ENCODE measurements around the gene NAALADL2.

The NAALADL2 gene

GRCh38 chr3:174883881-174884675 lies 24.9 kb downstream of the NAALADL2 start:
- Histone ChIP-seq H3K9ac (ENCODE audit: low read length) (no peak overlapping the region), H3K4me2 (ENCODE audit: low read length) (no peak overlapping the region), H3K4me1 (ENCODE audit: low read length) (no peaks in the 10 kb centered on the region), H3K9me3 (ENCODE audit: insufficient read depth, low read length) (no peaks in the 10 kb centered on the region), H3K36me3 (replicated peaks; ENCODE audit: low read depth, low read length) (no peaks in the 10 kb centered on the region), H3K4me3 (ENCODE audit: low read length) (no peak overlapping the region), H3K27ac (ENCODE audit: low read length) (no peak overlapping the region), H3K27me3 (ENCODE audit: low read depth, low read length) (no peaks in the 10 kb centered on the region), H2AFZ (ENCODE audit: low read depth, low read length) (no peak overlapping the region), H4K20me1 (ENCODE audit: insufficient read depth, low read length) (no peaks in the 10 kb centered on the region), H3K79me2 (ENCODE audit: low read length) (no peaks in the 10 kb centered on the region)
- no peak for TF ChIP-seq EZH2phosphoT487 (IDR thresholded peaks at IDR 0.05; ENCODE audit: low read depth)
- TF ChIP-seq, protein P1, sequence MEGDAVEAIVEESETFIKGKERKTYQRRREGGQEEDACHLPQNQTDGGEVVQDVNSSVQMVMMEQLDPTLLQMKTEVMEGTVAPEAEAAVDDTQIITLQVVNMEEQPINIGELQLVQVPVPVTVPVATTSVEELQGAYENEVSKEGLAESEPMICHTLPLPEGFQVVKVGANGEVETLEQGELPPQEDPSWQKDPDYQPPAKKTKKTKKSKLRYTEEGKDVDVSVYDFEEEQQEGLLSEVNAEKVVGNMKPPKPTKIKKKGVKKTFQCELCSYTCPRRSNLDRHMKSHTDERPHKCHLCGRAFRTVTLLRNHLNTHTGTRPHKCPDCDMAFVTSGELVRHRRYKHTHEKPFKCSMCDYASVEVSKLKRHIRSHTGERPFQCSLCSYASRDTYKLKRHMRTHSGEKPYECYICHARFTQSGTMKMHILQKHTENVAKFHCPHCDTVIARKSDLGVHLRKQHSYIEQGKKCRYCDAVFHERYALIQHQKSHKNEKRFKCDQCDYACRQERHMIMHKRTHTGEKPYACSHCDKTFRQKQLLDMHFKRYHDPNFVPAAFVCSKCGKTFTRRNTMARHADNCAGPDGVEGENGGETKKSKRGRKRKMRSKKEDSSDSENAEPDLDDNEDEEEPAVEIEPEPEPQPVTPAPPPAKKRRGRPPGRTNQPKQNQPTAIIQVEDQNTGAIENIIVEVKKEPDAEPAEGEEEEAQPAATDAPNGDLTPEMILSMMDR (IDR thresholded peaks at IDR 0.05; ENCODE audit: low read depth, low read length): no peak

- Histone ChIP-seq H3K27ac (ENCODE audit: low read length) (no peak overlapping the region), H3K9me3 (ENCODE audit: insufficient read depth, low read length) (no peaks in the 10 kb centered on the region), H2AFZ (ENCODE audit: low read depth, low read length) (no peak overlapping the region), H3K9ac (ENCODE audit: low read length) (no peak overlapping the region), H3K4me2 (ENCODE audit: low read length) (no peak overlapping the region), H3K4me1 (ENCODE audit: low read length) (no peaks in the 10 kb centered on the region), H3K4me3 (ENCODE audit: low read length) (no peak overlapping the region), H4K20me1 (ENCODE audit: insufficient read depth, low read length) (no peaks in the 10 kb centered on the region), H3K27me3 (ENCODE audit: low read depth, low read length) (no peaks in the 10 kb centered on the region), H3K79me2 (ENCODE audit: low read length) (no peaks in the 10 kb centered on the region), H3K36me3 (replicated peaks; ENCODE audit: low read depth, low read length) (no peaks in the 10 kb centered on the region)
- TF ChIP-seq, protein P1 (IDR thresholded peaks at IDR 0.05; ENCODE audit: low read depth, low read length): no peak
- TF ChIP-seq EZH2phosphoT487 (IDR thresholded peaks at IDR 0.05; ENCODE audit: low read depth): no peak
These were observed 25.8 kb downstream of the NAALADL2 start for GRCh38 chr3:174884776-174885568.

DNA sequence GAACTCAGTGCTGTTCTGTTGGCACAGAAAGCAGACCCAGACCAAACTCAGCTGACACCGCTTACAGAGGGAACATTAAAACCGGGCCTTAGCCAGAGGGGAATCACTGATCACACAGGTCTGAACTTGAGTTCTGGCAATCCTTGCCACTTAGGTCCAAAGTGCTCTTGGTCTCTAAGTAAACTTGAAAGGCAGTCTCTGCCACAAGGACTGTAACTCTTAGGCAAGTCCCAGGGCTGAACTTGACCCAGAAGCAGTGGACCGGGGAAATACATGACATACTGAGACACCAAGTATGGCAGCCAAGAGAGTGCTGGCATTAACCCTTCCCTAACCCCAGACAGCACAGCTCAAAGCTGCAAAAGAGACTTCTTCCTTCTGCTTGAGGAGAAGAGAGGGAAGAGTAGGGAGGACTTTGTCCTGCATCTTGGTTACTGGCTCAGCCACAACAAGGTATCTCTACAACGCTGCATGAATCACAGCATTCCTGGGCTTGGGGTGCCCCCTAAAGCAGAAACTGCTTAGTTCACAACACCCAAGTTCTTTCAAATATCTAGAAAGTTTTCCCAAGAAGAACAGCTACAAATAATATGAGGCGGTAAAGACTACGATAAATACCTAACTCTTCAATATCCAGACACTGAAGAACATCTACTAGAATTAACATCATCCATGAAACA lies 32.5 kb downstream of the NAALADL2 start:
- Histone ChIP-seq H3K4me3 (ENCODE audit: low read length) (no peak overlapping the region), H3K27me3 (ENCODE audit: low read depth, low read length) (no peaks in the 10 kb centered on the region), H3K4me2 (ENCODE audit: low read length) (no peak overlapping the region), H3K27ac (ENCODE audit: low read length) (no peak overlapping the region), H3K36me3 (replicated peaks; ENCODE audit: low read depth, low read length) (no peaks in the 10 kb centered on the region), H4K20me1 (ENCODE audit: insufficient read depth, low read length) (no peaks in the 10 kb centered on the region), H2AFZ (ENCODE audit: low read depth, low read length) (no peak overlapping the region), H3K9me3 (ENCODE audit: insufficient read depth, low read length) (no peaks in the 10 kb centered on the region), H3K9ac (ENCODE audit: low read length) (no peak overlapping the region), H3K4me1 (ENCODE audit: low read length) (no peaks in the 10 kb centered on the region), H3K79me2 (ENCODE audit: low read length) (no peaks in the 10 kb centered on the region)
- TF ChIP-seq, protein P1 (IDR thresholded peaks at IDR 0.05; ENCODE audit: low read depth, low read length): peak; percentile 15; the same call in 1 of the 2 replicates
- TF ChIP-seq EZH2phosphoT487 (IDR thresholded peaks at IDR 0.05; ENCODE audit: low read depth): no peak

DNA sequence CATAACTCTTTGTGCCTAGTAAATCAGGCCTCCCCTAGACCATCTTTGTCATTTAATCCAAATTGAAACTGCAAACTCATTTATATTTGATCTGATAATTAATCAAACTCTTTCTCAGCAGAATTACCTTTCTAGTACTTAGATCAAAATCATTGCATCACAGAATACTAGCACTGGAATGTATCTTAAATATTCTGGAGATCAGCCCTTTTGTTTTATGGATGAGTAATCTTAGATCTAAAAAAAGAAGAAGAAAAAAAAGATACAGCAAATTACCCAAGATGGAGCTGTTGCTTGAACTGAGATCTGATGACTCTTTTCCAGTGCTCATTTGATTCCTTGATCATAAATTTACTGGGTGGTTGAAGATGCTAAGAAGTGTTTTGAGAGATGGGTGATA lies 47.9 kb downstream of the NAALADL2 start:
- no peaks in the 10 kb centered on the region for H3K9me3 ChIP-seq (ENCODE audit: insufficient read depth, low read length)
- no peaks in the 10 kb centered on the region for H4K20me1 ChIP-seq (ENCODE audit: insufficient read depth, low read length)
- H3K4me3 ChIP-seq (ENCODE audit: low read length): no peak overlapping the region
- no peaks in the 10 kb centered on the region for H3K27me3 ChIP-seq (ENCODE audit: low read depth, low read length)
- no peak overlapping the region for H3K4me2 ChIP-seq (ENCODE audit: low read length)
- no peak overlapping the region for H3K9ac ChIP-seq (ENCODE audit: low read length)
- H3K36me3 ChIP-seq (replicated peaks; ENCODE audit: low read depth, low read length): no peaks in the 10 kb centered on the region
- no peaks in the 10 kb centered on the region for H3K4me1 ChIP-seq (ENCODE audit: low read length)
- no peaks in the 10 kb centered on the region for H3K79me2 ChIP-seq (ENCODE audit: low read length)
- TF ChIP-seq EZH2phosphoT487 (IDR thresholded peaks at IDR 0.05; ENCODE audit: low read depth): no peak
- TF ChIP-seq, protein P1 (IDR thresholded peaks at IDR 0.05; ENCODE audit: low read depth, low read length): no peak
- no peak overlapping the region for H2AFZ ChIP-seq (ENCODE audit: low read depth, low read length)
- no peak overlapping the region for H3K27ac ChIP-seq (ENCODE audit: low read length)

Data from OCI-LY3 (cell line).